Stomach (tissue), 4 donors: Measurements from ENCODE around the gene ZNF43.
"Not testable (repeated sequence)": the region's sequence is repeated elsewhere in the genome, so short reads cannot be mapped to it uniquely, and the experiment has no call there.

Source experiments
- CTCF ChIP-seq, 7 experiments: fragments of 450-650 bp in 4 of 7; fragments of 200-600 bp in 3 of 7; sonication (generic) in 3 of 7; IDR thresholded peaks; one replicate each; pipeline ENCODE4 v1.5.1; 2016 to 2019; ENCODE audit warnings: antibody characterized with exemption in 7 of 7, control low read depth in 2 of 7, mild to moderate bottlenecking in 1 of 7
- EP300 ChIP-seq: sonication (generic); formaldehyde crosslinking; IDR thresholded peaks from one replicate; pipeline ENCODE4 v1.6.1; 2017; ENCODE audit warnings: antibody characterized with exemption
- POLR2A ChIP-seq, 4 donors: fragments of 450-650 bp; IDR thresholded peaks; one replicate each; pipeline ENCODE4 v1.6.1; 2016; ENCODE audit warnings: antibody characterized with exemption in 4 of 4, control low read depth in 2 of 4, mild to moderate bottlenecking in 1 of 4, moderate library complexity in 1 of 4
- POLR2AphosphoS5 ChIP-seq, 3 donors: sonication (generic); formaldehyde crosslinking; IDR thresholded peaks; one replicate each; pipeline ENCODE4 v1.6.1; 2016; ENCODE audit warnings: antibody characterized with exemption in 3 of 3

GRCh38 chr19:21884786-21885185 is 48.8 kb upstream of the ZNF43 start:
- TF ChIP-seq CTCF (IDR thresholded peaks at IDR 0.05); POLR2AphosphoS5 (IDR thresholded peaks at IDR 0.05); POLR2A (IDR thresholded peaks at IDR 0.05); EP300: not testable (repeated sequence)
